HG02642 (cell line): ENCODE results near the gene TSEN2.
"Not testable (repeated sequence)": the region's sequence is repeated elsewhere in the genome, so short reads cannot be mapped to it uniquely, and the experiment has no call there.

ENCODE experiments used
- ATAC-seq: cut with Tn5 transposase; IDR thresholded peaks from one replicate; pipeline ENCODE4 v1.9.1; 2021; ENCODE audit warnings: mild to moderate bottlenecking; ENCODE audit not compliant: unreplicated experiment, poor library complexity

Gene TSEN2

DNA sequence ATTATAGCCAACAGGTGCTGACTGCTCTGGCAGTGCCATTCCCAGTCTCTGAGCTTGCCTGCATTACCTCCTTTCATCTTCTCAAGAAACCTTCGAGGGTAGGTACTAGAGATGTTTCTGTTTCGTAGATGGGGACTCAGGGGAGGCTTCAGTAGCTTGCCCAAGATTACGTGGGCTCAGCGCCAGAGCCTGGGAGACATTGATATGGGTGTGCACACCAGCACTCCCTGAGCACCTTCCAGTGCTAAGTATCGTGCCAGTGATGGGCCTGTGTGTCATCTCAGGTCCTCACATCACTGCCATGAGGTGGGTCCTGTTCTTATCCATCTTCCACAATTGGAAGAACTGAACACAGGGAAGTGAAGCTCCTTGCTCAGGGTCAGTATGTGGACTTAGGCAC, 15.2 kb downstream of the TSEN2 start:
- no peak for ATAC-seq

DNA sequence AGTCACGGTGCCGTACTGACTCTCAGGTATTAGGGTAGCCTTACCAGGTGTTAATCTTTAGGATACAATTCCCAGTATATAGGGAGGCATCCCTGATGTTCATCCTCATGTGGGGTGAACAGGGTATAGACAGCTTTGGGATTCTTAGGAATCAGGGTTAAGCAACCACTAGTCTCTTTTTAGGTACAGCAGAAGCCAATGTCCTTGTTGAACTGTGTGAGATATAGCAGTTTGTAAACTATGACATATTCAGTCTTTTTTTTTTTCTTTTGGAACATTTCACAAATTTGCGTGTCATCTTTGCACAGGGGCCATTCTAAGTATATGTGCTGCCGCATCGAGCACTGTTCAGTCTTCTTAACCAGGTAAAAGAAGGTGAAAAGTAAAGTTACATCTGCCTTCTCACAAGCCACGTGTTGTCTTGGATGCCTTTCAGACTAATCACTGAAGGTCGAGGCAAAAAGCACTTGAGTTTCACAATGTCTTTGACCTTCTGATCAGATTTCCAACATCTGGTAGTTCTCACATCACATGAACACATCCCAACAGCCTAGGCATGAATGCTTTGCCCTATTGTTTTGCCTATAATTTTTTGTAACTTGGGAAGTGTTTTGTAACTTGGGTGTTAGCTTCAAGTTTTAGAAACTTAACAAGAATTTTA, 17.2 kb downstream of the TSEN2 start:
- no peak for ATAC-seq

- no peak for ATAC-seq
Measured at GRCh38 chr3:12503126-12503957, 19.1 kb downstream of the TSEN2 start.

- no peak for ATAC-seq
Measured at GRCh38 chr3:12506201-12506709, 22.0 kb downstream of the TSEN2 start.

GRCh38 chr3:12507591-12508281, 23.5 kb downstream of the TSEN2 start:
- ATAC-seq, result no peak

DNA sequence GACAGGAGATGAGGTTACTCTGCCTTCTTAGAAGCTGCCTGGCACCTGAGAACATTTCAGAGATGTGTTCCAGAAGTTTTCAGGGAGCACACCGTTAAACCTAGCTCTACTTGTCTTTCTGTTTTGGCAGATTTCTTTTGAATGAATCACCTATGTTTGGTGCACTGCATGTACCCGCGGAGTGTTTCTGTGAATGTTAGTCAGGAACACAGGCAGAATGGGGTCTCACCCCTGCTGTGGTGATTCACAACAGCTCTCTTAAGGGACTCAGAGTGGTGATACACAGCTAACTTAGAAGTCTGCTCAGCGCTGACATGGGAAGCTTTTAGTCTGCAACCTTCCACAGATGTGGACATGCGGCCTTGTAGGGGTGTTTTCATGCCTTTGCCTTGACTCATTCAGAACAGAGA, 24.0 kb downstream of the TSEN2 start:
- no peak for ATAC-seq

DNA sequence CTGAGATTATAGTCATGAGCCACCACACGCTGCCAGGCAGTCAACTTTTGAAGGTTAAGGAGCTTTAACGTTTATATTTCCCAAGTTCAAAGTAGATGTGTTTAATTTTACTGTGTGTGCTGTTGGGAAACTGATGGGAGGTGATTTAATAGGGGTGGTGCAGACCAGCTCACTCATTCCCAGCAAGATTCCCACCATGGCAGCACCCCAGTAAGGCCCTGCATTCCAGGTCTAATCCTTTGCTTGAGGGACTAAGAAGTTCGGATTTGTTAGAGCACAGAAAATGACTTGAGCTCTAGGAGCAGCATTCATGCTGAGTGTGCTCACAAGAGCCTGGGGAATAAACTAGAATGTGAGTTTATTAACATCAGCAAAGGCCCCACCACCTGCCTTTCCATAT, 25.2 kb downstream of the TSEN2 start:
- no peak for ATAC-seq

DNA sequence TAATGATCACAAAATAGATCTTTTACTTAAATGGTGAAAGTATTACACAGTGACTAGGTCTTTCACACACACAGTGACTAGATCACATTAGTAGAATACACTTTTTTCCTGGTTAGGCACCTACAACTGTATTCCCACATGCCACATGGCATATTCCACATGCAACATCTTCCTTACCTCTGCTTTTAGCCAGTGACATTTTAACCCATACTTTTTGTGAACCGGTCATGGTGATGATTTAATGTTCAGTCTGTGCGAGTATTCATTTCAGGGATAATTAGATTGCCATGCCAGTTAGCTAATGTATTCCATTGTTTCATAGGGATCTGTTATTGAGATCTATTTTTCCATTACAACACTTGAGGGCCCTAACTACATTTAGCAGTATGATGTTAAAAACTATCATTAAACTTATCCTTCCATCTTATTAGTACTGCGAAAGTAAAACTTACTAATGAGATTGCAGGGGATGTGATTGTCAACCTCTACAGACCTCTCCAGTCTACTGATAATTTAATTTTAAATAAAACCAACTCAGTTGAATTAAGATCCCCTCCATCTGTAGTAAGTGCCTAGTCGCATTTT, 28.3 kb downstream of the TSEN2 start:
- ATAC-seq, result no peak

- ATAC-seq, result no peak
Measured at GRCh38 chr3:12513694-12514446, 29.6 kb downstream of the TSEN2 start.

DNA sequence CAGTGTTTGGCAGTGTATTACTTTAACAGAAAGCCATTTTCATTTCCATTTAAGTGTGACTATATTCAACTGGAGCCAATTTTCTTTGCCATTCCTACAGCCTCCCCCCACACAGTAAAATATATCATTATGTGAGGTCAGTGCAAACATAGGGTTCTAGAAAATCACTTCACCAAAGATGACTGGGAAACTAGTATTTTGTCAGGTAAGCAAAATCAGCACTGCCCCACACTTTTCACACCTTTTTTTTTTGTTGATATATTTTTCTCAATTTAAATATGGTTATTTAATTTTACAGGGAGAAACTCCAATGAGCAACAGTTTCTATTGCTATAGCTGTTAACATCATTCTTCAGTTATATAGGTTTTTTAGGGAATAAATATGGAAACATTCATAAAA, 31.4 kb downstream of the TSEN2 start:
- no peak for ATAC-seq

GRCh38 chr3:12516873-12517272, 32.6 kb downstream of the TSEN2 start:
- ATAC-seq, result no peak

GRCh38 chr3:12518261-12519028, 34.2 kb downstream of the TSEN2 start:
- no peak for ATAC-seq

DNA sequence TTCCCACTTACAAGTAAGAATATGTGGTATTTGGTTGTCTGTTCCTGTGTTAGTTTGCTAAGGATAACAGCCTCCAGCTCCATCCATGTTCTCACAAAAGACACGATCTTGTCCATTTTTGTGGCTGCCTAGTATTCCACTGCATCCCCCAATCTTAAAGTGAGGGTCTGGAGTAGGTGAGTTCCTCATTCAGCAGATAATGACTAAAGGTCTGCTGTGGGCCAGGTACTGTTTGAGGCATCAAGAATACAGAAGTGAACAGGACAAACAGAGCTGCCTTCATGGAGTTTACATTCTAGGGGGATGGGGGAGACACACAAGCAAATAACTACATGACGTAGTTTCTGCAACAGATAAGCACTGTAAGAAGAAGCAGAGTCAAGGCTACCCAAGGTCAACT, 36.7 kb downstream of the TSEN2 start:
- ATAC-seq, result no peak

DNA sequence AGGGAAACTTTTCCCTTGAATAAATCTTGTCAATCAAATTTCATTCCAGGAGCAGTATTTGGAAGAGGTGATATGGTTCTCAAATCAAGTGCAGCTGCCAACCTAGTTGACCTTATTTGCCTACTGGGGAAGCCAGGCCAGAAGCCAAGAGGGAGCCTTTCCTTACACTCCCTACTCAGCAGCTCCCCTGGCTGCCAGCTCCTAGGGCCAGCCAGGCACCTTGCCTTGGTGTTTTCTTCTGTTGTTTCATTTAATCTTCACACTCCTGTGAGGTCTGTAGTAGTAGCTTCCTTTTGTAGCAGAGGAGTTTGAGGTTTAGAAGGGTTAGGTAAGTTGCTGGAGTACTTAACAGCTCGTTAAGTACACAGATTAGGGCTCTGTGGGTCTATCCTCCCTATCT, 38.4 kb downstream of the TSEN2 start:
- ATAC-seq, result no peak

GRCh38 chr3:12527757-12528143, 43.5 kb downstream of the TSEN2 start:
- ATAC-seq, result no peak

DNA sequence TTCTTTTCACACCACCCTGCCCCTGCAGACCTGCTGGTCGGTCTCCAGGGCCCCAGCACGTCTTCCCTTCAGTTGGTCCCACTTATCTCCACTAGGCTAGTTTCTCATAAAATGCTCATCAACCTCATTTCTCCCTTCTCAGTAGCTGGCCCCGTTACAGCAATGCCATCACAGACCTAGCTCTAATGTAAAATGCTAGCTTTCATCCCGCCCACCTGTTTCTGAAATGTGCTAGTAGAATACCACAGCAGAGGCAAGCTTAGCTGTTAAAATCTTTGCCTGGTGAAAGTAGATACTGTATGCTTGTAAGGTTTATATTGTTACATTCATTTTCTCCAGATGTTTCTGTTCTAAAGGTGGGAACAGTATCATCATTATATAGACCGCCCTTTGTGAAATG, 47.9 kb downstream of the TSEN2 start:
- no peak for ATAC-seq

DNA sequence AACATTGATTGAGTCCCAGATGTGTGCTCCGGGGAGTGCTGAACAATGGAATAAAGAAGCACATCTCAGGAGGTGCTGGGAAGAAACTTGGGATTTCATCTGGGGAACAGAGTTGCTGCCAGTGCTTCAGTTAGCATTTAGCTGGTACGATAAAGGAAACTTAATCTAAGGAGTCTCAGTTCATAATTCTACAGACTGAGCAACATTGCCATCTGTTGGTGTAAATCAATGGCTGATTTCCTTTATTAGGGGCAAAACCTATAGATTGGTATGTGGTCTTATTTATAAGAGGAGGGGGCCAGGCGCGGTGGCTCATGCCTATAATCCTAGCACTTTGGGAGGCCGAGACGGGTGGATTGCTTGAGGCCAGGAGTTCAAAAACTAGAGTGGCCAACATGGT, 52.1 kb downstream of the TSEN2 start:
- ATAC-seq, result no peak

DNA sequence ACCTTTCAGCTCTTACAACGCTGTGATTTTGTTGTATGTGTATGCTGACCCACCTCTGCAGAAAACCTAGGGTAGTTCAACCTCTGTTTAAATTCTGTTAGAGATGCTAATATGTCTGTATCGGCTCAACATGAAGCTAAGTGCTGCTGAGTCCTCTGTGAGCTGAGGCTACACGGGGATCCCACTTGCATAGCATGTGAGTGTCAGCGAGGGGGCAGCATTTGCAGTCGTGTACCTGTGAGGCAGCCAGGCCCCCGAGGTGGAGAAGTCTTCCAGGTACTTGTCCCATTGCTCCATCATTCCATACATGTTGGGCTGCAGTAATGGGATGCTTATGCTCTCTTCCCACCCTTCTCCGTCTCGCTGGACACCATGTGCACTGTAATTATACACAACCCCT, 57.3 kb downstream of the TSEN2 start:
- no peak for ATAC-seq

- not testable (repeated sequence) for ATAC-seq
Measured at GRCh38 chr3:12543497-12543896, 59.2 kb downstream of the TSEN2 start.
